IPS-20b (cell line): ENCODE results near the gene HEATR9.

Source experiments
- H3K27ac ChIP-seq: one replicate; pipeline ENCODE4 v1.5.1; 2013; ENCODE audit warnings: low read length
- H3K27me3 ChIP-seq: 2 replicates; pipeline ENCODE4 v1.6.1; 2013; ENCODE audit warnings: mild to moderate bottlenecking, low read length, inconsistent platforms; ENCODE audit not compliant: insufficient read depth
- H3K36me3 ChIP-seq: 2 replicates; pipeline ENCODE4 v1.6.1; 2013; ENCODE audit warnings: low read depth, mild to moderate bottlenecking, inconsistent platforms, low read length, moderate library complexity; ENCODE audit not compliant: insufficient read depth
- H3K4me1 ChIP-seq: 2 replicates; pipeline ENCODE4 v1.6.1; 2013; ENCODE audit warnings: mild to moderate bottlenecking, control low read depth, inconsistent platforms, low read length, moderate library complexity; ENCODE audit not compliant: insufficient read depth
- H3K4me3 ChIP-seq: 2 replicates; pipeline ENCODE4 v1.5.1; 2013; ENCODE audit warnings: mild to moderate bottlenecking, low read length, inconsistent platforms
- H3K9ac ChIP-seq: 2 replicates; pipeline ENCODE4 v1.6.1; 2013; ENCODE audit warnings: low read depth, mild to moderate bottlenecking, inconsistent platforms, low read length, moderate library complexity
- H3K9me3 ChIP-seq: 2 replicates; pipeline ENCODE4 v1.6.1; 2013; ENCODE audit warnings: mild to moderate bottlenecking, low read depth, low read length, inconsistent platforms; ENCODE audit not compliant: insufficient read depth

Gene HEATR9

DNA sequence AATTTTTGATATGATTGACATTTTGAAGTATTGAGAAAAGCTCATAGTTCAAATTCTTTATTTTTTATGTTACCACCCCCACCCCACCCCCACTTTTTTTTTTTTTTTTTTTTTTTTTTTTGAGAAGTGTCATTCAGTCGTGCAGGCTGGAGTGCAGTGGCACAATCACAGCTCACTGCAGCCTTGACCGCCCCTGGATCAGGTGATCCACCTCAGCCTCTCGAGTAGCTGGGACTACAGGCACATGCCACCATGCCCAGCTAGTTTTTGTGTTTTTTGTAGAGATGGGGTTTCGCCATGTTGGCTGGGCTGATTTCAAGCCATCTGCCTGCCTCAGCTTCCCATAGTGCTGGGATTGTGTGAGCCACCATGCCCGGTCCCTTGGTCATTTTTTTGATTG is 52.0 kb downstream of the HEATR9 start:
- Histone ChIP-seq H3K4me3 (no peak overlapping the region), H3K27ac (no peak overlapping the region), H3K9me3 (no peaks in the 10 kb centered on the region), H3K36me3 (peaks cover 85% of the 10 kb centered on the region), H3K4me1 (peaks cover 3% of the 10 kb centered on the region; the same call in 1 of the 2 replicates), H3K9ac (no peak overlapping the region), H3K27me3 (no peaks in the 10 kb centered on the region)

DNA sequence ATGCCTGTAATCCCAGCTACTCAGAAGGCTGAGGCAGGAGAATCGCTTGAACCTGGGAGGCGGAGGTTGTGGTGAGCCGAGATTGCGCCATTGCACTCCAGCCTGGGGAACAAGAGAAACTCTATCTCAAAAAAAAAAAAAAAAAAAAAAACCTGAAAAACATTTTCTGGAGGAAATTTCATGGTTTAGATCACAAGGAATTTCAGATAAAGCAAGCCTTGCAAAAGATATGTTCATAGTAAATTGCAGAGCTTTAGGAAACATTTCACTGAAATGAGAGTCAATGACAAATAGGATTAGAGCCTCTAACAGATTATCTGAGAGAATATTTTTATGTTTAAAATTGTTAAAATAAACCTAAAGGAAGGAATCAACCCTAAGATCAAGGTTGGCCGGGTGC is 56.2 kb downstream of the HEATR9 start:
- peaks cover 52% of the 10 kb centered on the region for H3K36me3 ChIP-seq
- H3K4me1 ChIP-seq = peaks cover 15% of the 10 kb centered on the region
- no peak overlapping the region for H3K4me3 ChIP-seq
- no peaks in the 10 kb centered on the region for H3K27me3 ChIP-seq
- H3K27ac ChIP-seq = no peak overlapping the region
- no peaks in the 10 kb centered on the region for H3K9me3 ChIP-seq
- no peak overlapping the region; the same call in 1 of the 2 replicates for H3K9ac ChIP-seq

- H3K9me3 ChIP-seq = no peaks in the 10 kb centered on the region
- H3K4me1 ChIP-seq = peaks cover 15% of the 10 kb centered on the region
- peak overlapping the region; percentile 97 for H3K4me3 ChIP-seq
- H3K36me3 ChIP-seq = peaks cover 45% of the 10 kb centered on the region
- no peaks in the 10 kb centered on the region for H3K27me3 ChIP-seq
- peak overlapping the region; percentile 98; the same call in 1 of the 2 replicates for H3K9ac ChIP-seq
- peak overlapping the region; percentile 15 for H3K27ac ChIP-seq
Observed at GRCh38 chr17:35811759-35812158, 56.9 kb downstream of the HEATR9 start.

DNA sequence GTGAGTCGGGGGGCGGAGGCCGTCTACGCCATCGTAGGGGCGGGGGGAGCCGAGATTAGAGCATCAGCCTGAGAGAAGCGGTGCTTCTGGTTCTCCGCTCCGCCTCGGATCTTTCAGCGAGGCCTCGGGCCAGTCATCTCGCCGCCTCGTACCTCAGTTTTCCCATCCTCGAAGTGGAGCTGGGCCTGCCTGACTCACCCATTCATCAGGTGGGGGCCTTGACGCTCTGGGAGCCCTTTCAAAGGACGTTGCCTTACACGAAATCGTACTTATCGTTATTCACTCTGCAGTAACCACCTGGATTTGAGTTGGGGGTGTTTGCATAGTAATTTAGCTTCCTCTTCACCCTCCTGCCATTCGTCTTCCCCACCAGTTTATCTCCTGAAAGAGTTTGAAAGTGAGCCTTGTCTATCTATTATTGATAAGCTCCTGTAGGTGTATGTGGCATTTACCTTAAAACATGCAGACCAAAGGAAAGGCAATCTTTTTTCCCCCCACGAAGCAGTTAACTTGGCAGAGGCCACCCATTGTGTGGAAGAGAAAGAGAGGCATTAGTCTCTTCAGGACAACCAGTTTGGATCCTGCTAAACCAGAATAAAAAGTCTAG is 58.7 kb downstream of the HEATR9 start:
- Histone ChIP-seq H3K27ac (peak overlapping the region; percentile 68), H3K36me3 (peaks cover 28% of the 10 kb centered on the region), H3K4me3 (peak overlapping the region; percentile 97), H3K9me3 (no peaks in the 10 kb centered on the region), H3K4me1 (peaks cover 15% of the 10 kb centered on the region), H3K27me3 (no peaks in the 10 kb centered on the region), H3K9ac (peak overlapping the region; percentile 98)

DNA sequence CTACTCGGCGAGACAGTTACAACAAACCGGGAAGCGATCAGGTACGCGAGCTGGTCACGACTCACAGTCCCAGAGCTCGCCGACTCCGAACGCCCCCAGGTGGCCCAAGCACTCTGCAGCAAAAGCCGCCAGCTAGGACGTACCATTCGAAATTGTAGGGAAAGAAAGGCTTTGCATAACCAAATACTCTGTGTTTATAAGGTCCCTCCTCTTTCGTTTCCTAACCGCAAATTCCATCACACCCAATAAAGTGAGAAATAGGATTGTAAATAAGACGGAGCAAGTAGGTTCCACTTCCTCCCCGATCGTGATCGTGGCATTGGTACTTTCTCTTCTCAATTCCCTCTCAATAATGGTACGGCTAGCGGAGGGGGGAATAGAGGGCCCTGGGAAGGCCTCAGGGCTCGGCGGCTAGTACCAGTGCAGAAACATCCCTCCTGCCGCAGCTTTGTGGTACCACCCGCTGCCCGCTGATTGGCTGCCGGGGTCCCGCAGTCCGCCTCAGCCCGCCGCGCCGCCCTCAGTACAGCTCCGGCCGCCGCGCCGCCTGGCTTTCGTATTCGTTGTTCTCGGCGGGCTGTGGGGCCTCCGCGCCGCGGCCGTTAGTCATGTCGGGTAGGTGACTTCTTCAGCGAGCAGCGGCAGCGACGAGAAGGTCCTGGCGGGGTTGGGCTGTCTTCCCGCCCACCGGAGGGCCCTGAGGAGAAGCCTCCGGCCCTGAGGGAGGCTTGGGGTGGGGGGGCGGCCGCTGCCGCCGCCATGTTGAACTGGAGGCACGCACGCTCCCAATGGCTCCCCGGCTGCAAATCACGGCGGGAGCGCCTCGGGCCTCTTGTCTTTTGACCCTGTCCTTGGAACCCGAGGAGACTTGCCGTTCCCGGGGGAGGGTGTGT is 59.5 kb downstream of the HEATR9 start, which contains the start of gene TAF15:
Gene TAF15 (plus strand): TSS at position 523 of the 893 bp plus-strand sequence. CDS start 86 bp downstream, at position 609.
- peak within 1 kb of the TSS; percentile 97 for H3K4me3 ChIP-seq
- H3K27me3 ChIP-seq = no peaks in the 10 kb centered on the region
- H3K36me3 ChIP-seq = peaks cover 27% of the 10 kb centered on the region
- no peaks in the 10 kb centered on the region for H3K9me3 ChIP-seq
- H3K9ac ChIP-seq = peak within 1 kb of the TSS; percentile 98
- peak within 1 kb of the TSS; percentile 68 for H3K27ac ChIP-seq
- peaks cover 15% of the 10 kb centered on the region for H3K4me1 ChIP-seq

- Histone ChIP-seq H3K4me1 (peaks cover 15% of the 10 kb centered on the region), H3K4me3 (peak overlapping the region; percentile 97), H3K27ac (peak overlapping the region; percentile 64), H3K9ac (peak overlapping the region; percentile 98; the same call in 1 of the 2 replicates), H3K27me3 (no peaks in the 10 kb centered on the region), H3K9me3 (no peaks in the 10 kb centered on the region), H3K36me3 (peaks cover 22% of the 10 kb centered on the region)
Observed at GRCh38 chr17:35808240-35808961, 60.3 kb downstream of the HEATR9 start.

- Histone ChIP-seq H3K27me3 (no peaks in the 10 kb centered on the region), H3K36me3 (peaks cover 14% of the 10 kb centered on the region), H3K9ac (no peak overlapping the region), H3K4me3 (no peak overlapping the region), H3K27ac (no peak overlapping the region), H3K9me3 (no peaks in the 10 kb centered on the region), H3K4me1 (peaks cover 15% of the 10 kb centered on the region)
Observed at GRCh38 chr17:35807371-35808144, 61.1 kb downstream of the HEATR9 start.
